Effector memory CD4-positive, alpha-beta T cell (primary cell): ENCODE measurements around the gene MIPEP.

Experiments used
- DNase-seq, 3 donors: peaks; one replicate each; pipeline ENCODE4 v3.0.0-alpha.2; 2020
- H3K27ac ChIP-seq: 2 replicates; pipeline ENCODE4 v1.7.0; 2013; ENCODE audit warnings: mild to moderate bottlenecking, low read length, moderate library complexity; ENCODE audit not compliant: insufficient read depth, poor library complexity, severe bottlenecking
- H3K27me3 ChIP-seq: replicated peaks from 2 replicates; pipeline ENCODE4 v1.7.0; 2013; ENCODE audit warnings: mild to moderate bottlenecking, low read length; ENCODE audit not compliant: insufficient read depth, control insufficient read depth, poor library complexity, severe bottlenecking
- H3K36me3 ChIP-seq: 2 replicates; pipeline ENCODE4 v1.7.0; 2013; ENCODE audit warnings: mild to moderate bottlenecking, low read length, moderate library complexity; ENCODE audit not compliant: control insufficient read depth, insufficient read depth
- H3K4me1 ChIP-seq: 2 replicates; pipeline ENCODE4 v1.7.0; 2013; ENCODE audit warnings: low read length, mild to moderate bottlenecking; ENCODE audit not compliant: control insufficient read depth, insufficient read depth, poor library complexity, severe bottlenecking
- H3K4me3 ChIP-seq: 2 replicates; pipeline ENCODE4 v1.7.0; 2013; ENCODE audit warnings: low read length, low read depth, mild to moderate bottlenecking; ENCODE audit not compliant: insufficient read depth, poor library complexity, severe bottlenecking
- H3K9me3 ChIP-seq: 2 replicates; pipeline ENCODE4 v1.7.0; 2013; ENCODE audit warnings: mild to moderate bottlenecking, low read length, moderate library complexity; ENCODE audit not compliant: control insufficient read depth
- total RNA-seq, 3 donors: gene quantifications; one replicate each; lab custom pipeline; 2026; lab: John Stamatoyannopoulos, UW

The MIPEP gene
- total RNA-seq: 6.1 to 9.3 (median 8.3) reads per million in 3 donors

DNA sequence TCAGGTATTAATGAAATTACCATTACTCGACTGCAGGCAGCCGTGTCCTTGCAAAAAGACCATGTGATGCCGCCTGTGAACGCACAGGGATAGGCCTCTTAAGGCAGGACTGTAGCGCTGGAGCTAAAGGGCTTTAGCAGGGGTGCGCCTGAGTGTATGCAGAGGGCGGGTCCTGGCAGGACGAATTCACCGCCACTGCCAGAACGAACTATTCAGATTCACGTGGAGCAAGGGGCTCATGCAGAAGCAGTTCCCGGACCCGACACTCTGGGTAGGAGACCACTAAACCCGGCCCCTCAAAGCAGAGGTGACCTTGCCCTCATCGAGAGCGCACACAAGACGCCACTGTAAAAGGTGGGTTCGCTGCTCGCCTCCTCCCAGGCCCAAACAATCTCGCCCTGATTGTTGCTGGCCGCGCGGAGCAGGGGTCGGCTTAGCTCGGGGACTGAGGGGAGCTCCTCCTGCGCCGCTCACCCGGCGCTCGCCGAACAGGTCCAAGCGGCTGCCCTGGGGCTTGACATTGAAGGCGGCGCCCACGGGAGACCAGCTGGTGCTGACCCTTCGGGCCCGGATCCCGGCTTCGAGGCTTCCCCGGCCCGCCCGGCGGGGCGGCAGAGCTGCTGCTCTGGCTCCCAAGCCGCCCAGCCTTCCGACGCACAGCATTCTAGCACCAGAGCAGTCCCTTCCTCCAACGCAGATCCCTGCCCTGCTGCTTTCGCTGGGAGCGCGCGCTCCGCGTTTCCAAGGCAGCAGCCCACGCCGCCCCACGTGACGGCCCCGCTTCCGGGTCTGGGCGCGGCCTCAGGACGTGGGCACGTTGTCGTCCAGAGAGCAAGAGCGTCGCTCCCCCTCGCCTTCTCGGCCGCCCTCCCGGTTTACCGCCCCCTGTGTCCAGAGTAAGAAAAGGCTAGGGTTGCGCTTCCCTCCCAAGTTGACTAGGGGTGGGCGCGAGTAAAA lies at the start of gene MIPEP:
MIPEP (minus strand) TSS at position 743 of the 957 bp plus-strand sequence; CDS start at position 663, 80 bp downstream.
- DNase-seq: peak; percentile 69 to 79 (median 76)
- peak within 1 kb of the TSS; percentile 94 for H3K4me3 ChIP-seq

GRCh38 chr13:23934520-23934919 lies 45.3 kb upstream of the MIPEP start:
- H3K27me3 ChIP-seq: peaks cover 6% of the 10 kb centered on the region
- no peaks in the 10 kb centered on the region for H3K9me3 ChIP-seq
- no peak overlapping the region for H3K4me3 ChIP-seq
- DNase-seq: no peak
- H3K36me3 ChIP-seq: no peaks in the 10 kb centered on the region
- no peaks in the 10 kb centered on the region for H3K4me1 ChIP-seq
- no peak overlapping the region for H3K27ac ChIP-seq

More for the DNA sequence above, at the start of gene MIPEP:
- H3K36me3 ChIP-seq: peaks cover 6% of the 10 kb centered on the region
- H3K27ac ChIP-seq: peak within 1 kb of the TSS; percentile 58
- H3K9me3 ChIP-seq: no peaks in the 10 kb centered on the region
- no peaks in the 10 kb centered on the region for H3K27me3 ChIP-seq
- H3K4me1 ChIP-seq: no peaks in the 10 kb centered on the region

DNA sequence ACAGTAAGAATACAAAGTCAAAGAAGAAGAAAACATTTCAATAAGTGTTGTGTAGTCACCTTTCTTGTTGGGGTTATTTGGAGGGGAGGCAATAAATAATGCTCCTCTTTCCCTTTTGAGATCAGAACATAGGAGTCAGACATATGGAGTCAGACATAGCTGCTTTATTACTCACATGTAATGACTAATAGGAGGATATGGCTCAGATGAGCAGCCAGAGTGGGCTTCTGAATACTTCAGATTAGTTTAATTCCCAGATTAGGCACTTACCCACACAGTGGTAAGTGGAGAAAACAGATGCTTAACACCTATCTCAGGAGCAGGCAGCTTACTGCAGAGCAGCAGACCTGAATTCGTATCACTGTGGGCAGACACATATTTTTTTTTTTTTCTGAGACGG lies 39.8 kb upstream of the MIPEP start:
- no peak for DNase-seq
- Histone ChIP-seq H3K27me3 (no peaks in the 10 kb centered on the region), H3K9me3 (no peaks in the 10 kb centered on the region)

GRCh38 chr13:23923031-23923430 lies 33.8 kb upstream of the MIPEP start:
- no peak for DNase-seq
- Histone ChIP-seq H3K27ac (no peak overlapping the region), H3K4me1 (no peaks in the 10 kb centered on the region), H3K36me3 (no peaks in the 10 kb centered on the region), H3K27me3 (no peaks in the 10 kb centered on the region), H3K9me3 (no peaks in the 10 kb centered on the region), H3K4me3 (no peak overlapping the region)

More for the DNA sequence above, 39.8 kb upstream of the MIPEP start:
- Histone ChIP-seq H3K27ac (no peak overlapping the region), H3K36me3 (no peaks in the 10 kb centered on the region), H3K4me3 (no peak overlapping the region), H3K4me1 (no peaks in the 10 kb centered on the region)

GRCh38 chr13:23922005-23922932 lies 33.1 kb upstream of the MIPEP start:
- no peaks in the 10 kb centered on the region for H3K36me3 ChIP-seq
- H3K27me3 ChIP-seq: no peaks in the 10 kb centered on the region
- no peak for DNase-seq
- H3K4me3 ChIP-seq: no peak overlapping the region
- H3K4me1 ChIP-seq: no peaks in the 10 kb centered on the region
- no peaks in the 10 kb centered on the region for H3K9me3 ChIP-seq
- no peak overlapping the region for H3K27ac ChIP-seq

- Histone ChIP-seq H3K36me3 (no peaks in the 10 kb centered on the region), H3K4me1 (no peaks in the 10 kb centered on the region), H3K4me3 (no peak overlapping the region), H3K27me3 (no peaks in the 10 kb centered on the region), H3K9me3 (no peaks in the 10 kb centered on the region), H3K27ac (no peak overlapping the region)
- no peak for DNase-seq
These were observed 32.3 kb upstream of the MIPEP start for GRCh38 chr13:23921451-23921888.

- H3K4me1 ChIP-seq: no peaks in the 10 kb centered on the region
- no peak overlapping the region for H3K4me3 ChIP-seq
- H3K27me3 ChIP-seq: peaks cover 5% of the 10 kb centered on the region
- H3K9me3 ChIP-seq: no peaks in the 10 kb centered on the region
- DNase-seq: no peak
- no peaks in the 10 kb centered on the region for H3K36me3 ChIP-seq
- no peak overlapping the region for H3K27ac ChIP-seq
These were observed 29.8 kb upstream of the MIPEP start for GRCh38 chr13:23919006-23919405.

DNA sequence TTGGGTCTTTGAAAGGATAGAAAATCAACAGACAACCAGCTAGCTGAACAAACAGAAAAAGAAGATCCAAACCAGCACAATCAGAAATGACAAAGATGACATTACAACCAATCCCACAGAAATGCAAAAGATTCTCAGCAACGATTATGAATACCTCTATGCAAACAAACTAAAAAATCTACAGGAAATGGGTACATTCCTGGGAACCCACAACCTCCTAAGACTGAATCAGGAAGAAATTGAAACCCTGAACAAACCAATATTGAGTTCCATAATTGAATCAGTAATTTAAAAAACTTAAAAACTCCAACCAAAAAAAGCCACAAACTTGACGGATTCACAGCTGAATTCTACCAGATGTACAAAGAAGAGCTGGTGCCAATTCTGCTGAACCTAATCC lies 29.0 kb upstream of the MIPEP start:
- no peak overlapping the region for H3K27ac ChIP-seq
- H3K4me1 ChIP-seq: no peaks in the 10 kb centered on the region
- no peak overlapping the region for H3K4me3 ChIP-seq
- no peak for DNase-seq
- H3K9me3 ChIP-seq: no peaks in the 10 kb centered on the region
- H3K27me3 ChIP-seq: peaks cover 5% of the 10 kb centered on the region
- H3K36me3 ChIP-seq: no peaks in the 10 kb centered on the region

DNA sequence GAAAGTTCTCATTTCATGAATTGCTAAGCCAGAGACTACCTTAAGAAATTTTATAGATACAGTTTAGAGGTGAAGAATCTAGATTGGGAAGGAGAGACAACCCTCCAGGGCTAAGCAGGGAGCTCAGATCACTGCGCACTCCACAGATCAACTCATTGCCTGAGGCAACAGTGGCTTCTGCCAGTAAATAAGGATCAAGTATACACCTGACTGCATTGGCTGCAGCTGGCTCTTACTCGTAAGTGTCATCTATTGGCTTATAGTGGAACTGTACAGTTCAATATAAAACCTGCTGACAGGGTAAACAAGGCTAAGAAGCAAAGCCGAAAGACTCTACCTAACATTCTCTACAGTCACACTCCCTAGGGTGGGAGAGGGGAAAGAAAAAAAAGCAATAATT lies 26.1 kb upstream of the MIPEP start:
- Histone ChIP-seq H3K4me1 (no peaks in the 10 kb centered on the region), H3K27ac (no peak overlapping the region), H3K27me3 (peaks cover 8% of the 10 kb centered on the region), H3K9me3 (no peaks in the 10 kb centered on the region), H3K36me3 (no peaks in the 10 kb centered on the region), H3K4me3 (no peak overlapping the region)
- no peak for DNase-seq
